ENCODE measurements around the gene STMN1. TPM values are rescaled to one million over a fixed set of nuclear protein-coding genes. Genes with fewer than 3 reads are reported as not detected.

The STMN1 gene
- total RNA-seq, 4 donors from 2014 or later = 19.0 to 26.5 (median 24.0) TPM

DNA sequence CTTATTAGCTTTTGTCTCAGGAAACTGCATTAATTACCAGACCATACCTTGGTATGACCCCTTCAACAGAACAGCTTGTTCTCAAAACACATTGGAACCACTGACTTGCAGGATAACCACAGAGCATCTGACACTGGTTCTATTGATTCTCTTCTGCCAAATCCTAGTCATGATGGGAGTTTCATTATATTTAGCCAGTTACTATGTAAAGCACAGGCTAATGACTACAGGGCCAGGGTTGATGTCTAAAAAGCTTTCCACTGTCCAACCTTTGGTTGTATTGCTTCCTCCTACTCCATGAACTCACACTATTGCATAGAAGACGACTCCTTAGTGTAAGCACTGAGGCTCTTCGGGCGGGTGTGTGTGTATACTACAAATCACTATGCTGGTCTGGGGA lies 3.8 kb downstream of the STMN1 start:
- H3K4me3 ChIP-seq (ENCODE audit: low read depth, poor library complexity, severe bottlenecking) = no peak overlapping the region
- DNase-seq (ENCODE audit: low spot score in 2 of 2) = no peak
- intact Hi-C loops (cut with DNase I; ENCODE audit: low total_unique reads) = no loop called here
- TF ChIP-seq CTCF (IDR thresholded peaks at IDR 0.05) (no peak), POLR2A (IDR thresholded peaks at IDR 0.05) (no peak)
- 82 to 92% methylated on average over 3 of the region's 3 CpGs for WGBS, 2 donors

- no peak for TF ChIP-seq POLR2A (IDR thresholded peaks at IDR 0.05)
- TF ChIP-seq CTCF (IDR thresholded peaks at IDR 0.05) = no peak
- 70 to 78% methylated on average over 5 of the region's 5 CpGs for WGBS, 2 donors
- DNase-seq (ENCODE audit: low spot score in 2 of 2) = no peak
These were observed 6.0 kb downstream of the STMN1 start for GRCh38 chr1:25900219-25900618.

GRCh38 chr1:25899792-25900191 lies 6.4 kb downstream of the STMN1 start:
- 35 to 56% methylated on average over 6 of the region's 6 CpGs for WGBS, 2 donors
- TF ChIP-seq POLR2A (IDR thresholded peaks at IDR 0.05) (no peak), CTCF (IDR thresholded peaks at IDR 0.05) (no peak)
- DNase-seq (ENCODE audit: low spot score in 2 of 2) = peak in 1 of 2 donors; percentile 31

More at GRCh38 chr1:25900219-25900618, 6.0 kb downstream of the STMN1 start:
- intact Hi-C loops (cut with DNase I; ENCODE audit: low total_unique reads) = no loop called here
- no peak overlapping the region for H3K4me3 ChIP-seq (ENCODE audit: low read depth, poor library complexity, severe bottlenecking)

GRCh38 chr1:25898223-25899015 lies 7.8 kb downstream of the STMN1 start:
- no peak for DNase-seq (ENCODE audit: low spot score in 2 of 2)
- TF ChIP-seq CTCF (IDR thresholded peaks at IDR 0.05) (no peak), POLR2A (IDR thresholded peaks at IDR 0.05) (no peak)
- intact Hi-C loops (cut with DNase I; ENCODE audit: low total_unique reads) = loop anchor here (5.0 kb wide), 1 partner anchor 99 kb away; the partner anchor contains the start of gene PAFAH2
- WGBS, 2 donors = 88 to 89% methylated on average over 11 of the region's 11 CpGs
- H3K4me3 ChIP-seq (ENCODE audit: low read depth, poor library complexity, severe bottlenecking) = no peak overlapping the region

More at GRCh38 chr1:25899792-25900191, 6.4 kb downstream of the STMN1 start:
- intact Hi-C loops (cut with DNase I; ENCODE audit: low total_unique reads) = loop anchor here (5.0 kb wide), 1 partner anchor 98 kb away; the partner anchor contains the start of gene PAFAH2
- H3K4me3 ChIP-seq (ENCODE audit: low read depth, poor library complexity, severe bottlenecking) = no peak overlapping the region

DNA sequence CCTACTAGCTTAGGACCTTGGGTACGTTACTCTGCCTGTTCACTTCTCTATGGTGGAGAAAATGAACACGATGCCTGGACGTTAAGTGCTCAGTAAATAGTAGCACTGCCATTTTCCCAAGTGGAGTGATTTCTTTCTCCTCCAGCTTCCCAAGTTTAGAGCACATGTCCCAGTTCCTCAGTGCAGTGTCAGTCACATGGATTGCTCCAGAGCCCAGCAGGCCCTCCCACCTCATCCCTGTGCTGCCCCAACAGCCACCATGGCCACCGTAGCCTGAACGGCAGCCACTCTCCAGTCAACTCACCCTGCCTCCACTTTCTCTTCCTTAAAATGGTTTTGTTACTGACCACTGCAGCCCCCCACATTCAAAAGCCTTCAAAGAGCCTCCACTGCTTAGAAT lies 8.5 kb downstream of the STMN1 start:
- intact Hi-C loops (cut with DNase I; ENCODE audit: low total_unique reads) = loop anchor here (5.0 kb wide), 1 partner anchor 100 kb away; the partner anchor contains the start of gene PAFAH2
- TF ChIP-seq CTCF (IDR thresholded peaks at IDR 0.05) (no peak), POLR2A (IDR thresholded peaks at IDR 0.05) (no peak)
- no peak for DNase-seq (ENCODE audit: low spot score in 2 of 2)
- 93 to 94% methylated on average over 5 of the region's 5 CpGs for WGBS, 2 donors
- H3K4me3 ChIP-seq (ENCODE audit: low read depth, poor library complexity, severe bottlenecking) = no peak overlapping the region

Measured in lower leg skin (tissue), 4 donors.